ENCODE results near the gene CDH23.

DNA sequence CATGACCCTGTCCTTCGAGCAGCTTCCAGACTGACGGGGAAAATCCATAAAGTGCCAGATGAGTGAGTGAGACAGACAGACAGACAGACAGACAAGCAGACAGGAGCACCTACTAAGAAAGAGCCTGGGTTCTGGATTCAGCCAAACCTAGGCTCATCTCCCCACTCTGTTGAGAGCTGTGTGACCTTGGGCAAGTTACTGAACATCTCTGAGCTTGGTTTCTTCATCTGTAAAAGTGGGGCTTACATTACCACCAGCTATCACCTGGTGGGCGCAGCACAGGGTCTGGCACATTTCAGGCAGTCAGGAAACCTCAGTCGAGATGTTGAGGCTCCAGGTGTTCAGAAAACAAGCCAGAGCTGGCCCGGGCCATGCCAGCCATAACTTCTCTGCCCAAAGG is 285.3 kb downstream of the CDH23 start:
- TF ChIP-seq EZH2 (IDR thresholded peaks at IDR 0.05; ENCODE audit: borderline replicate concordance, insufficient read depth, low read length, poor library complexity, severe bottlenecking) (no peak), EP300 (conservative IDR thresholded peaks at IDR 0.05; ENCODE audit: poor library complexity, severe bottlenecking) (no peak), MXI1 (conservative IDR thresholded peaks at IDR 0.05; ENCODE audit: poor library complexity, severe bottlenecking) (no peak), RAD21 (conservative IDR thresholded peaks at IDR 0.05) (no peak), POLR2AphosphoS5 (IDR thresholded peaks at IDR 0.05) (no peak)
- TF ChIP-seq, protein P1, sequence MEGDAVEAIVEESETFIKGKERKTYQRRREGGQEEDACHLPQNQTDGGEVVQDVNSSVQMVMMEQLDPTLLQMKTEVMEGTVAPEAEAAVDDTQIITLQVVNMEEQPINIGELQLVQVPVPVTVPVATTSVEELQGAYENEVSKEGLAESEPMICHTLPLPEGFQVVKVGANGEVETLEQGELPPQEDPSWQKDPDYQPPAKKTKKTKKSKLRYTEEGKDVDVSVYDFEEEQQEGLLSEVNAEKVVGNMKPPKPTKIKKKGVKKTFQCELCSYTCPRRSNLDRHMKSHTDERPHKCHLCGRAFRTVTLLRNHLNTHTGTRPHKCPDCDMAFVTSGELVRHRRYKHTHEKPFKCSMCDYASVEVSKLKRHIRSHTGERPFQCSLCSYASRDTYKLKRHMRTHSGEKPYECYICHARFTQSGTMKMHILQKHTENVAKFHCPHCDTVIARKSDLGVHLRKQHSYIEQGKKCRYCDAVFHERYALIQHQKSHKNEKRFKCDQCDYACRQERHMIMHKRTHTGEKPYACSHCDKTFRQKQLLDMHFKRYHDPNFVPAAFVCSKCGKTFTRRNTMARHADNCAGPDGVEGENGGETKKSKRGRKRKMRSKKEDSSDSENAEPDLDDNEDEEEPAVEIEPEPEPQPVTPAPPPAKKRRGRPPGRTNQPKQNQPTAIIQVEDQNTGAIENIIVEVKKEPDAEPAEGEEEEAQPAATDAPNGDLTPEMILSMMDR (IDR thresholded peaks at IDR 0.05; ENCODE audit: poor library complexity, severe bottlenecking) = no peak
- TF ChIP-seq, protein P2, sequence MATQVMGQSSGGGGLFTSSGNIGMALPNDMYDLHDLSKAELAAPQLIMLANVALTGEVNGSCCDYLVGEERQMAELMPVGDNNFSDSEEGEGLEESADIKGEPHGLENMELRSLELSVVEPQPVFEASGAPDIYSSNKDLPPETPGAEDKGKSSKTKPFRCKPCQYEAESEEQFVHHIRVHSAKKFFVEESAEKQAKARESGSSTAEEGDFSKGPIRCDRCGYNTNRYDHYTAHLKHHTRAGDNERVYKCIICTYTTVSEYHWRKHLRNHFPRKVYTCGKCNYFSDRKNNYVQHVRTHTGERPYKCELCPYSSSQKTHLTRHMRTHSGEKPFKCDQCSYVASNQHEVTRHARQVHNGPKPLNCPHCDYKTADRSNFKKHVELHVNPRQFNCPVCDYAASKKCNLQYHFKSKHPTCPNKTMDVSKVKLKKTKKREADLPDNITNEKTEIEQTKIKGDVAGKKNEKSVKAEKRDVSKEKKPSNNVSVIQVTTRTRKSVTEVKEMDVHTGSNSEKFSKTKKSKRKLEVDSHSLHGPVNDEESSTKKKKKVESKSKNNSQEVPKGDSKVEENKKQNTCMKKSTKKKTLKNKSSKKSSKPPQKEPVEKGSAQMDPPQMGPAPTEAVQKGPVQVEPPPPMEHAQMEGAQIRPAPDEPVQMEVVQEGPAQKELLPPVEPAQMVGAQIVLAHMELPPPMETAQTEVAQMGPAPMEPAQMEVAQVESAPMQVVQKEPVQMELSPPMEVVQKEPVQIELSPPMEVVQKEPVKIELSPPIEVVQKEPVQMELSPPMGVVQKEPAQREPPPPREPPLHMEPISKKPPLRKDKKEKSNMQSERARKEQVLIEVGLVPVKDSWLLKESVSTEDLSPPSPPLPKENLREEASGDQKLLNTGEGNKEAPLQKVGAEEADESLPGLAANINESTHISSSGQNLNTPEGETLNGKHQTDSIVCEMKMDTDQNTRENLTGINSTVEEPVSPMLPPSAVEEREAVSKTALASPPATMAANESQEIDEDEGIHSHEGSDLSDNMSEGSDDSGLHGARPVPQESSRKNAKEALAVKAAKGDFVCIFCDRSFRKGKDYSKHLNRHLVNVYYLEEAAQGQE (IDR thresholded peaks at IDR 0.05; ENCODE audit: borderline replicate concordance) = no peak

Data from neural cell (in vitro differentiated cells).